Lung (tissue), 12 donors: ENCODE data around the gene ZNF469. TPM values are rescaled to one million over a fixed set of nuclear protein-coding genes. Genes with fewer than 3 reads are reported as not detected.

ENCODE experiments used
- ATAC-seq: fragments of 200-7000 bp; cut with Tn5 transposase; one replicate; pipeline ENCODE4 v1.9.1; 2020; ENCODE audit warnings: moderate number of reproducible peaks; ENCODE audit not compliant: insufficient read depth, low FRiP score
- DNase-seq, 3 donors: peaks; one replicate each; pipeline ENCODE4 v3.0.0-alpha.2; 2013 to 2017
- H3K27ac ChIP-seq, 2 donors: one replicate each; pipeline ENCODE4 v1.5.1; 2013; ENCODE audit warnings: mild to moderate bottlenecking in 2 of 2, moderate library complexity in 2 of 2, control low read depth in 1 of 2, inconsistent platforms in 1 of 2, low read depth in 1 of 2, low read length in 1 of 2
- H3K27me3 ChIP-seq, 3 donors: one replicate each; pipeline ENCODE4 v1.5.1; 2013; ENCODE audit warnings: low read length in 2 of 3; ENCODE audit not compliant: control insufficient read depth in 3 of 3, insufficient read depth in 3 of 3
- H3K36me3 ChIP-seq, 4 donors: one replicate each; pipeline ENCODE4 v1.5.1; 2013; ENCODE audit warnings: low read length in 4 of 4, mild to moderate bottlenecking in 1 of 4, moderate library complexity in 1 of 4; ENCODE audit not compliant: control insufficient read depth in 4 of 4, insufficient read depth in 4 of 4
- H3K4me1 ChIP-seq, 5 donors: one replicate each; pipeline ENCODE4 v1.5.1; 2013; ENCODE audit warnings: low read length in 5 of 5, mild to moderate bottlenecking in 2 of 5, moderate library complexity in 1 of 5; ENCODE audit not compliant: control insufficient read depth in 5 of 5, insufficient read depth in 5 of 5
- H3K4me3 ChIP-seq: one replicate; pipeline ENCODE4 v1.5.1; 2013; ENCODE audit warnings: mild to moderate bottlenecking, control low read depth, moderate library complexity
- H3K9ac ChIP-seq, 2 donors: one replicate each; pipeline ENCODE4 v1.5.1; 2013; ENCODE audit warnings: low read length in 2 of 2, control low read depth in 1 of 2; ENCODE audit not compliant: insufficient read depth in 1 of 2
- H3K9me3 ChIP-seq, 4 donors: one replicate each; pipeline ENCODE4 v1.5.1; 2013; ENCODE audit warnings: low read length in 3 of 4, mild to moderate bottlenecking in 1 of 4, moderate library complexity in 1 of 4; ENCODE audit not compliant: control insufficient read depth in 4 of 4, insufficient read depth in 3 of 4
- WGBS, 2 donors: extraction: QIAGEN DNeasy Blood & Tissue Kit; methylation state at CpG; one replicate each; pipeline ENCODE4 v1.1.7; 2013; 5-methylcytosine and 5-hydroxymethylcytosine counted together
- polyA plus RNA-seq, 2 donors: library from polyadenylated mRNA; stranded (reverse); fragments of 200-250 nt; gene quantifications; one replicate each; pipeline ENCODE4 v1.2.1, GENCODE V29; 2013
- total RNA-seq, 2 donors: library from RNA; depleted of rRNA in 1 of 2; stranded (reverse); fragments of >200 nt in 1 of 2; gene quantifications; one replicate each; pipeline ENCODE4 v1.2.1, GENCODE V29; 2014 to 2021
- TF ChIP-seq, protein P1 (sequence below): IDR thresholded peaks from 2 replicates; pipeline ENCODE4 v1.5.1; 2012; ENCODE audit warnings: mild to moderate bottlenecking; ENCODE audit errors: control extremely low read depth, extremely low read depth
- donor health status: control.
- donor health status: control.
- donor health status: Bipolar disorder and iron deficiency.
- donor health status: healthy.
- donor health status: DM: yes; HTN: yes; CAD: no.

ZNF469 gene
- total and polyA plus RNA-seq, 4 donors = 0.67 to 3.0 (median 1.5) TPM

DNA sequence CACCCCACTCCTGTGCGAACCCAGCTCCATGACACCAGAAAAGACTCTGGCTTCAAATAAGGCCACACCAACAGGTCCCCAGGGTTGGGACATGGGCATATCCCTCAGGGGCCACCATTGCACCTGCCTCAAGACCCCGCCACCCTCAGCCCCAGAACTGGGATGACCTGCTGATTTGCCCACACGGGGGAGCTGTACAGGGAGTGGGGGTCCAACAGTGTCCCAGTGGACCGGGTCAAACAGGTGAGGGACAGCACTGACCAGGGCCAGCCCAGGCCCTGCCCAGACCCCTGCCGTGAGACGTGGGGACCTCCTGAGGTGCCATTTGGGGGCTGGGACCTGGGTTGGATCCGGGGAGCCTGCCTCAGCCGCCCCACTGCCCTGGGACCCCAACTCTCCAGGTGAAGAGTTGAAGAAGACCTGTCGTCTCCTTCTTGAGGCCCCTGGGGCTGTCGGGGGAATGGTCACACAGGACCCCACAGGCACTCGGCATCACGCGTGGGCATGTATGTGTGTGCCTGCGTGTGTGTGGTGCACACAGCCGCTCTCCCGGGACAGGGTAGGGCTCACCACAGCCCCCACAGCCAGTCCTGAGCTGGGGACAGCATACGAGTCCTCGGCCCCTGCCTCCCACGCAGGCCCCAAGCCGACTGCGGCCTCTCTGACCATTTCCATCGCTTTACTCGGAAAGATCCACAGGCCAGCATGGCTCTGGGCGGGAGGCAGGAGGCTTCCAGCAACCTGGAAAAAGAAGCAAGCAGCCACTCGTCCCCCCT lies 34.2 kb upstream of the ZNF469 start:
- Histone ChIP-seq H3K4me1 (no peaks in the 10 kb centered on the region), H3K27me3 (no peaks in the 10 kb centered on the region), H3K9ac (no peak overlapping the region), H3K4me3 (no peak overlapping the region), H3K9me3 (peaks cover 0 to 8% (median 0%) of the 10 kb centered on the region in 4 donors), H3K27ac (no peak overlapping the region), H3K36me3 (no peaks in the 10 kb centered on the region)
- WGBS, 2 donors = 86 to 88% methylated on average over 23 to 25 of the region's 25 CpGs
- no peak for DNase-seq
- TF ChIP-seq, protein P1, sequence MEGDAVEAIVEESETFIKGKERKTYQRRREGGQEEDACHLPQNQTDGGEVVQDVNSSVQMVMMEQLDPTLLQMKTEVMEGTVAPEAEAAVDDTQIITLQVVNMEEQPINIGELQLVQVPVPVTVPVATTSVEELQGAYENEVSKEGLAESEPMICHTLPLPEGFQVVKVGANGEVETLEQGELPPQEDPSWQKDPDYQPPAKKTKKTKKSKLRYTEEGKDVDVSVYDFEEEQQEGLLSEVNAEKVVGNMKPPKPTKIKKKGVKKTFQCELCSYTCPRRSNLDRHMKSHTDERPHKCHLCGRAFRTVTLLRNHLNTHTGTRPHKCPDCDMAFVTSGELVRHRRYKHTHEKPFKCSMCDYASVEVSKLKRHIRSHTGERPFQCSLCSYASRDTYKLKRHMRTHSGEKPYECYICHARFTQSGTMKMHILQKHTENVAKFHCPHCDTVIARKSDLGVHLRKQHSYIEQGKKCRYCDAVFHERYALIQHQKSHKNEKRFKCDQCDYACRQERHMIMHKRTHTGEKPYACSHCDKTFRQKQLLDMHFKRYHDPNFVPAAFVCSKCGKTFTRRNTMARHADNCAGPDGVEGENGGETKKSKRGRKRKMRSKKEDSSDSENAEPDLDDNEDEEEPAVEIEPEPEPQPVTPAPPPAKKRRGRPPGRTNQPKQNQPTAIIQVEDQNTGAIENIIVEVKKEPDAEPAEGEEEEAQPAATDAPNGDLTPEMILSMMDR = no peak
- ATAC-seq = no peak

DNA sequence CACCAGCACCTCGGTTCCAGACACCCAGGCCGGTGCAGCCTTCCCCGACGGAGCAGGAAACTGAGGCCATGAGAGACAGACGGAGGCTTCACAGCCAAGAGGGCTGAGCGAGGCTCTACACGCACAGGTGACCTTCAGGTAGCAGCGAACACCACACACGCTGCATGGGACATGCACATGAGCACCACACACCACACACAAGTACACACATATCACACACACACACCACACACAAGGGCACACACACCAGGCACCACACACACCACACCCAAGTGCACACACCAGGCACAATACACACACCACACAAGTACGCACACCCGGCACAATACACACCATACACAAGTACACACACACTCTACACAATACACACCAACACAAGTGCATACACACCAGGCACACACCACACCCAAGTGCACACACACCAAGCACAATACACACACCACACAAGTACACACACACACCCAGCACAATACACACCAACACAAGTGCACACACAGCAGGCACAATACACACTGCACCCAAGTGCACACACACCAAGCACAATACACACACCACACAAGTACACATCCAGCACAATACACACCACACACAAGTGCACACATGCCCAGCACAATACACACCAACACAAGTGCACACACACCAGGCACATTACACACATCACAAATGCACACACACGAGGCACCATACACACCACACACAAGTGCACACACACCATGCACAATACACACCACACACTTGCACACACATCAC lies 33.4 kb upstream of the ZNF469 start:
- WGBS, 2 donors = 80 to 81% methylated on average over 12 of the region's 12 CpGs
- TF ChIP-seq, protein P1 = no peak
- Histone ChIP-seq H3K27me3 (no peaks in the 10 kb centered on the region), H3K9ac (no peak overlapping the region), H3K4me3 (no peak overlapping the region), H3K36me3 (no peaks in the 10 kb centered on the region), H3K27ac (no peak overlapping the region), H3K9me3 (peaks cover 0 to 8% (median 0%) of the 10 kb centered on the region in 4 donors), H3K4me1 (no peaks in the 10 kb centered on the region)
- no peak for ATAC-seq
- no peak for DNase-seq

DNA sequence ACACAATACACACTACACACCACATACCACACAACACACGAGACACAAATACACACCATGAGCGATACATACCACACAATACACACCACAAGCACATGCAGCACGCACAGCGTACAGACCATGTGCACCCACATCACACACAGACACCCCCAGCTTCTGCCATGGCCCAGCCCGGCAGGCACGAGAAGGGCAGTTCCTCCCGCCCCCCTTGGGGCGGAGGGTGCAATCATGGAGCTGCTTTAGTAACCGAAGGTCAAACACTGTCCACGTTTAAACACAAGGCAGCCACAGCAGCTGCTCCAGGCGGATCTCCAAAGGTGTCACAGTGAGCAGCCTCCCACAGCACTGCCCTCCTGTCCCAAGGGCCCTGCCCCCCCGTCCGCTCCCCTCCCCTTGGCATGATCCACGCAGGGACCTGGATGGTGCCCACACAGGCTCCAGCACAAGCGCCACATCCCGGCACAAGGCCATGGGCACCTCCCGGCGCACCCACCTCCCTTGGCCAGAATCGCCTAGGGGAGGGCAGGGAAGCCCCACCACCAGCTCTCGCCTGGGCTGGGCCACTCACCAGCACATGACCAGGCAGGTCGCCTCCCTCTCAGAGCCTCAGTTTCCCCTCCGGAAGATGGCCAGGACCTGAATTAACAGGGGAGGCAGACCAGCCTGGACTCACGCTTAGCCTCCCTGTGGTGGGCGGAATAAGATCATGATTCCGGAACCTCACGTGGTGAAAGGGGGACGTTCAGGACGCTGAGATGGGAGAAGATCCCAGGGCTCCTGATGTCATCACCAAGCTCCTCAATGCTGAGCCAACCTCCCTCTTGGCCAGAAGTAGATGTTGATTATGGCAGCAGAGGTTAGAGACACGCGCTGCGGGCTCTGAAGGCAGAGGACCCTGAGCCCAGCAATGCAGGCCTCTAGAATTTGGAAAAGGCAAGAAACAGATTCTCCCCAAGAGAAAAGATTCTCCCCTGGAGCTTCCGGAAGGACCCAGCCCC lies 32.6 kb upstream of the ZNF469 start:
- Histone ChIP-seq H3K9me3 (peaks cover 0 to 8% (median 0%) of the 10 kb centered on the region in 4 donors), H3K27me3 (no peaks in the 10 kb centered on the region), H3K4me1 (no peaks in the 10 kb centered on the region), H3K4me3 (no peak overlapping the region), H3K36me3 (no peaks in the 10 kb centered on the region), H3K27ac (no peak overlapping the region), H3K9ac (no peak overlapping the region)
- 87 to 92% methylated on average over 30 to 32 of the region's 32 CpGs for WGBS, 2 donors
- TF ChIP-seq, protein P1 = no peak
- ATAC-seq = no peak
- DNase-seq = no peak
